ENCODE results near the gene SNTA1. TPM values are rescaled to one million over a fixed set of nuclear protein-coding genes. Genes with fewer than 3 reads are reported as not detected.

The SNTA1 gene
- total and polyA plus RNA-seq, 2 of the 13 experiments (the other 11 are each of a cell fraction or from before 2014, with no cell fraction given) = 16.4 to 18.3 TPM

GRCh38 chr20:33418033-33418432, 25.5 kb downstream of the SNTA1 start:
- no peak overlapping the region for H3K4me2 ChIP-seq (ENCODE audit: low read depth, low read length)

More at GRCh38 chr20:33418033-33418432, 25.5 kb downstream of the SNTA1 start:
- CTCF ChIA-PET (ENCODE audit: low intra/inter-chr PET ratio, low total read pairs) = no interaction called here
- Histone ChIP-seq H3K4me1 (ENCODE audit: insufficient read depth, low read length) (no peaks in the 10 kb centered on the region), H3K79me2 (ENCODE audit: insufficient read depth, low read length) (no peaks in the 10 kb centered on the region), H3K27ac (ENCODE audit: extremely low read length, insufficient read depth, low read length) (no peak overlapping the region), H3K9ac (ENCODE audit: insufficient read depth, low read depth, low read length) (no peak overlapping the region), H3K27me3 (ENCODE audit: control insufficient read depth in 1 of 2, insufficient read depth in 2 of 2, low read length in 2 of 2) (no peaks in the 10 kb centered on the region), H4K20me1 (ENCODE audit: insufficient read depth, low read length) (no peaks in the 10 kb centered on the region), H3K4me3 (replicated peaks in 1 of 3; ENCODE audit: insufficient read depth in 1 of 3, low read depth in 2 of 3, low read length in 3 of 3) (no peak overlapping the region), H3K36me3 (replicated peaks in 1 of 2; ENCODE audit: control insufficient read depth in 1 of 2, insufficient read depth in 2 of 2, low read length in 2 of 2) (peaks cover 0 to 6% of the 10 kb centered on the region in 2 experiments; a peak in 2 of 5 replicates), H3K9me3 (ENCODE audit: low read length) (no peaks in the 10 kb centered on the region), H2AFZ (ENCODE audit: low read length) (no peak overlapping the region)
- ATAC-seq = no peak
- 98% methylated on average over 3 of the region's 3 CpGs for WGBS (ENCODE audit: low lambda C conversion rate)
- TF ChIP-seq ZNF143 (CRISPR knock-in tag; IDR thresholded peaks at IDR 0.05) (peak; percentile 64), ZNF674 (CRISPR knock-in tag; IDR thresholded peaks at IDR 0.05; ENCODE audit: low read depth) (no peak), ZNF362 (CRISPR knock-in tag; IDR thresholded peaks at IDR 0.05; ENCODE audit: borderline replicate concordance) (peak; percentile 34; the same call in 1 of the 2 replicates), USF2 (IDR thresholded peaks at IDR 0.05; ENCODE audit: low read depth, low read length) (no peak), USF2 (CRISPR knock-in tag; IDR thresholded peaks at IDR 0.05; ENCODE audit: borderline replicate concordance) (peak; percentile 52; the same call in 1 of the 2 replicates), KLF16 (CRISPR knock-in tag; IDR thresholded peaks at IDR 0.05) (no peak)
- in situ Hi-C loops (cut with HindIII; ENCODE audit: extremely low pct_ligation_motif_present, low pct_unique_long_range_greater_than_20kb) = no loop called here
- POLR2A ChIA-PET = no interaction called here
- no TSS peak for BruUV-seq (replicated peaks)
- intact Hi-C loops (cut with micrococcal nuclease; ENCODE audit: unreplicated experiment) = no loop called here
- no peak for DNase-seq (ENCODE audit: low spot score)
- no peak for FAIRE-seq
